K562 (cell line): Measurements from ENCODE around the gene ZKSCAN4. TPM values are rescaled to one million over a fixed set of nuclear protein-coding genes. Genes with fewer than 3 reads are reported as not detected.

Source experiments
- BHLHE40 ChIP-seq: IDR thresholded peaks from 2 replicates; pipeline ENCODE4 v1.6.1; 2011; ENCODE audit warnings: low read length, improper control_type of control experiment
- BMI1 ChIP-seq: fragments of 150-350 bp; IDR thresholded peaks from 2 replicates; pipeline ENCODE4 v1.6.1; 2014; ENCODE audit warnings: low read length
- CGGBP1 ChIP-seq: fragments of 250-450 bp; sonication (Bioruptor Pico); IDR thresholded peaks from 2 replicates; pipeline ENCODE4 v1.9.0; 2021; ENCODE audit warnings: mild to moderate bottlenecking
- ELF2 ChIP-seq: fragments of 250-450 bp; sonication (Bioruptor Pico); IDR thresholded peaks from 2 replicates; pipeline ENCODE4 v1.5.0; 2021; ENCODE audit warnings: mild to moderate bottlenecking
- FOXJ2 ChIP-seq: fragments of 200-800 bp; sonication (Bioruptor generic); IDR thresholded peaks from 2 replicates; pipeline ENCODE4 v1.6.1; 2016; ENCODE audit warnings: missing genetic modification characterization, missing compliant biosample characterization
- HCFC1 ChIP-seq: IDR thresholded peaks from 2 replicates; pipeline ENCODE4 v1.6.1; 2012; ENCODE audit warnings: low read depth, low read length, improper control_type of control experiment
- ILF3 ChIP-seq: fragments of 450-650 bp; IDR thresholded peaks from 2 replicates; pipeline ENCODE4 v1.6.1; 2018; ENCODE audit warnings: antibody characterized with exemption, mild to moderate bottlenecking, moderate library complexity, borderline replicate concordance
- KAT2B ChIP-seq: IDR thresholded peaks from one replicate; pipeline ENCODE4 v1.6.1; 2012; ENCODE audit warnings: low read depth, mild to moderate bottlenecking, control low read depth, inconsistent platforms, low read length, moderate library complexity
- KDM2B ChIP-seq: fragments of 250-450 bp; sonication (Bioruptor Pico); IDR thresholded peaks from 2 replicates; pipeline ENCODE4 v1.8.0; 2021; ENCODE audit warnings: mild to moderate bottlenecking, moderate library complexity
- LCOR ChIP-seq: sonication (generic); formaldehyde crosslinking; IDR thresholded peaks from 2 replicates; pipeline ENCODE4 v1.8.0; 2022; ENCODE audit warnings: mild to moderate bottlenecking, missing genetic modification reagents
- MIER1 ChIP-seq: fragments of 450-650 bp; IDR thresholded peaks from 2 replicates; pipeline ENCODE4 v1.6.1; 2016; ENCODE audit warnings: antibody characterized with exemption, mild to moderate bottlenecking, low read depth
- NFXL1 ChIP-seq: fragments of 450-650 bp; formaldehyde crosslinking; IDR thresholded peaks from 2 replicates; pipeline ENCODE4 v1.4.0; 2021; ENCODE audit warnings: mild to moderate bottlenecking
- NR4A1 ChIP-seq, 2 experiments: fragments of 250-450 bp in 1 of 2; fragments of 450-650 bp in 1 of 2; sonication (Bioruptor Pico) in 1 of 2; IDR thresholded peaks; 2 replicates each; pipeline versions ENCODE4 v1.4.0 to v1.6.1; 2016 to 2020; ENCODE audit warnings: mild to moderate bottlenecking in 2 of 2, missing compliant biosample characterization in 1 of 2, missing genetic modification characterization in 1 of 2, moderate library complexity in 1 of 2
- RUNX1 ChIP-seq: sonication (generic); IDR thresholded peaks from 2 replicates; pipeline ENCODE4 v1.6.1; 2016; ENCODE audit warnings: antibody characterized with exemption, low read depth
- SLC30A9 ChIP-seq: fragments of 250-450 bp; sonication (Bioruptor Pico); IDR thresholded peaks from 2 replicates; pipeline ENCODE4 v1.8.0; 2022; ENCODE audit warnings: mild to moderate bottlenecking, moderate library complexity
- SMAD3 ChIP-seq: fragments of 450-650 bp; formaldehyde crosslinking; conservative IDR thresholded peaks from 2 replicates; pipeline ENCODE4 v1.4.0; 2020; ENCODE audit warnings: mild to moderate bottlenecking
- YY1 ChIP-seq, 3 experiments: IDR thresholded peaks; 2 replicates each; pipeline ENCODE4 v1.6.1; 2011; ENCODE audit warnings: low read length in 2 of 3, mild to moderate bottlenecking in 2 of 3, moderate library complexity in 2 of 3, borderline replicate concordance in 1 of 3, control low read depth in 1 of 3, low read depth in 1 of 3; ENCODE audit not compliant: insufficient read depth in 3 of 3, insufficient replicate concordance in 2 of 3, control insufficient read depth in 1 of 3, insufficient read length in 1 of 3; ENCODE audit errors: extremely low read depth in 1 of 3
- ZBTB34 ChIP-seq: fragments of 250-450 bp; sonication (Bioruptor Pico); IDR thresholded peaks from 2 replicates; pipeline ENCODE4 v1.8.0; 2021; ENCODE audit warnings: mild to moderate bottlenecking, moderate library complexity
- ZKSCAN3 ChIP-seq: fragments of 250-450 bp; sonication (Bioruptor Pico); IDR thresholded peaks from 2 replicates; pipeline ENCODE4 v1.4.0; 2020
- ZNF197 ChIP-seq: fragments of 200-800 bp; sonication (Bioruptor generic); IDR thresholded peaks from 2 replicates; pipeline ENCODE4 v1.6.1; 2016; ENCODE audit warnings: low read depth, missing genetic modification characterization, missing compliant biosample characterization
- ZNF282 ChIP-seq: sonication (generic); formaldehyde crosslinking; IDR thresholded peaks from 2 replicates; pipeline ENCODE4 v1.8.1; 2023; ENCODE audit warnings: missing genetic modification reagents
- ZNF584 ChIP-seq: fragments of 200-800 bp; sonication (Bioruptor generic); IDR thresholded peaks from 2 replicates; pipeline ENCODE4 v1.6.1; 2016; ENCODE audit warnings: low read depth, mild to moderate bottlenecking, missing genetic modification characterization, missing compliant biosample characterization
- polyA plus RNA-seq, 8 experiments: library from polyadenylated mRNA; depleted of rRNA in 4 of 8; stranded (reverse) in 5 of 8; unstranded in 3 of 8; fragments of >200 nt; fragmentation: Nextera tagmentation in 2 of 8; fragmentation: Illumina TruSeq in 1 of 8; extraction: Ambion mirVana in 2 of 8; extraction: Trizol in 1 of 8; gene quantifications; 2 replicates each; pipeline versions ENCODE4 v1.2.1 to v1.2.3, GENCODE V29; 2011 to 2014; ENCODE audit warnings: inconsistent platforms in 1 of 8, missing spikeins in 1 of 8
- total RNA-seq, 7 experiments: library from RNA; depleted of rRNA in 6 of 7; stranded (reverse); fragments of >200 nt in 6 of 7; fragmentation: Illumina TruSeq in 2 of 7; extraction: Trizol in 2 of 7; gene quantifications; 2 replicates each; pipeline versions ENCODE4 v1.2.1 to v1.2.3, GENCODE V29; 2011 to 2021; ENCODE audit warnings: low replicate concordance in 1 of 7
- TF ChIP-seq, protein P1 (sequence below), 2 experiments: fragments of 450-650 bp in 1 of 2; sonication (generic) in 1 of 2; formaldehyde crosslinking in 1 of 2; IDR thresholded peaks in 1 of 2; conservative IDR thresholded peaks in 1 of 2; 2 replicates each; pipeline versions ENCODE4 v1.6.1 to v1.8.1; 2016 to 2023; ENCODE audit warnings: mild to moderate bottlenecking in 2 of 2, moderate library complexity in 2 of 2, inconsistent platforms in 1 of 2, missing genetic modification reagents in 1 of 2
- TF ChIP-seq, protein P2 (sequence below): fragments of 200-800 bp; sonication (Bioruptor generic); IDR thresholded peaks from 2 replicates; pipeline ENCODE4 v1.6.1; 2017; ENCODE audit warnings: missing genetic modification characterization, missing compliant biosample characterization

The ZKSCAN4 gene
- total and polyA plus RNA-seq, 9 of the 15 experiments (the other 6 are each of a cell fraction or from before 2014, with no cell fraction given): 1.2 to 5.3 (median 4.7) TPM

- TF ChIP-seq LCOR (no peak), ZBTB34 (CRISPR knock-in tag) (no peak), CGGBP1 (CRISPR knock-in tag) (no peak), KAT2B (no peak), SMAD3 (CRISPR knock-in tag) (no peak), ILF3 (no peak), HCFC1 (0 out of 2 replicates have a peak, but pooled peaks have one; percentile 49), MIER1 (no peak), YY1 (IDR thresholded peaks at IDR 0.05; ENCODE audit: borderline replicate concordance in 1 of 3, control insufficient read depth in 1 of 3, extremely low read depth in 1 of 3, insufficient read depth in 3 of 3, insufficient read length in 1 of 3, insufficient replicate concordance in 2 of 3, low read depth in 1 of 3, low read length in 2 of 3) (peak in 2 of 3 experiments; percentile 84 to 90), BHLHE40 (no peak), SLC30A9 (CRISPR knock-in tag) (no peak), ELF2 (CRISPR knock-in tag) (no peak), BMI1 (no peak), NFXL1 (CRISPR knock-in tag) (no peak), FOXJ2 (tag) (no peak), ZNF197 (peak; percentile 69; the same call in 1 of the 2 replicates), RUNX1 (no peak), ZNF584 (CRISPR knock-in tag) (no peak), ZKSCAN3 (CRISPR knock-in tag) (no peak), KDM2B (CRISPR knock-in tag) (no peak), NR4A1 (CRISPR knock-in tag; IDR thresholded peaks at IDR 0.05) (peak; percentile 86; the same call in 1 of the 2 replicates), NR4A1 (tag; IDR thresholded peaks at IDR 0.05) (no peak), ZNF282 (CRISPR knock-in tag) (no peak)
- TF ChIP-seq, protein P1, sequence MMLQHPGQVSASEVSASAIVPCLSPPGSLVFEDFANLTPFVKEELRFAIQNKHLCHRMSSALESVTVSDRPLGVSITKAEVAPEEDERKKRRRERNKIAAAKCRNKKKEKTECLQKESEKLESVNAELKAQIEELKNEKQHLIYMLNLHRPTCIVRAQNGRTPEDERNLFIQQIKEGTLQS (IDR thresholded peaks at IDR 0.05): peak; percentile 25; the same call in 1 of the 2 replicates
- TF ChIP-seq, protein P1 (CRISPR knock-in tag; conservative IDR thresholded peaks at IDR 0.05): peak; percentile 69; the same call in 1 of the 2 replicates
- TF ChIP-seq, protein P2, sequence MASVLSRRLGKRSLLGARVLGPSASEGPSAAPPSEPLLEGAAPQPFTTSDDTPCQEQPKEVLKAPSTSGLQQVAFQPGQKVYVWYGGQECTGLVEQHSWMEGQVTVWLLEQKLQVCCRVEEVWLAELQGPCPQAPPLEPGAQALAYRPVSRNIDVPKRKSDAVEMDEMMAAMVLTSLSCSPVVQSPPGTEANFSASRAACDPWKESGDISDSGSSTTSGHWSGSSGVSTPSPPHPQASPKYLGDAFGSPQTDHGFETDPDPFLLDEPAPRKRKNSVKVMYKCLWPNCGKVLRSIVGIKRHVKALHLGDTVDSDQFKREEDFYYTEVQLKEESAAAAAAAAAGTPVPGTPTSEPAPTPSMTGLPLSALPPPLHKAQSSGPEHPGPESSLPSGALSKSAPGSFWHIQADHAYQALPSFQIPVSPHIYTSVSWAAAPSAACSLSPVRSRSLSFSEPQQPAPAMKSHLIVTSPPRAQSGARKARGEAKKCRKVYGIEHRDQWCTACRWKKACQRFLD (CRISPR knock-in tag): no peak; the same call in 1 of the 2 replicates
Measured at GRCh38 chr6:28266962-28267694, 15.1 kb upstream of the ZKSCAN4 start, which contains the start of gene ZSCAN26 (continued).
